HG03196 (cell line): ENCODE results near the gene WDR17.

Source experiments
- ATAC-seq: cut with Tn5 transposase; IDR thresholded peaks from one replicate; pipeline ENCODE4 v1.9.1; 2021; ENCODE audit not compliant: unreplicated experiment

Gene WDR17

DNA sequence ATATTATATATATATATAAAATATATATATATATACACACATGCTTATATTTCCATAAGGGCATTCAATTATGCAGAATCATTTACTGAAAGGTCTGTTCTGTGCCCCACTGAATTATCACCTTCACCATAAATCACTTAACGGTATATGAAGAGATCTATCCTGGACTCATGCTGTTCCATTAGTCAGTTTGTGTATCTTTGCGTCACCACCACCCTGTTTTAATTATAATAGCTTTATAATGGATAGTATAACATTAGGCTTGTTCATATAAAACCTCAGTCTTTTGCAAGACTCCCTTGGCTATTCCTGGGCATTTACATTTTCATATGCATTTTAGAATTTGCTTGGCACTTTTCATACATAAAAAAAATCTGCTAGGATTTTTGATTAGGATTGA lies 19.1 kb downstream of the WDR17 start:
- no peak for ATAC-seq

DNA sequence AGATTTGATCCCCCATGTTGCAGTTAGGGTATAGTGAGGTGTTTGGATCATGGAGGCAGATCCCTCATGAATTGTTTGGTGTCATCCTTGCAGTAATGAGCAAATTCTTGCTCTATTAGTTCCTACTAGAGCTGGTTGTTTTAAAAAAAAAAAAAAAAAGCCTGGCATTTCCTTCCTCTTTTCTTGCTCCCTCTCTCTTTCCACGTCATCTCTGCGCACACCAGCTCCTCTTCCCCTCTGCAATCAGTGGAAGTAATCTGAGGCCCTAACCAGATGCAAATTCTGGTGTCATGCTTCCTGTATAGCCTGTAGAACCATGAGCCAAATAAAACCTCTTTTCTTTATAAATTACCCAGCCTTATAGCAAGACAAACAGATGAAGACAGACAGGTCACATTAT lies 24.5 kb downstream of the WDR17 start:
- no peak for ATAC-seq

DNA sequence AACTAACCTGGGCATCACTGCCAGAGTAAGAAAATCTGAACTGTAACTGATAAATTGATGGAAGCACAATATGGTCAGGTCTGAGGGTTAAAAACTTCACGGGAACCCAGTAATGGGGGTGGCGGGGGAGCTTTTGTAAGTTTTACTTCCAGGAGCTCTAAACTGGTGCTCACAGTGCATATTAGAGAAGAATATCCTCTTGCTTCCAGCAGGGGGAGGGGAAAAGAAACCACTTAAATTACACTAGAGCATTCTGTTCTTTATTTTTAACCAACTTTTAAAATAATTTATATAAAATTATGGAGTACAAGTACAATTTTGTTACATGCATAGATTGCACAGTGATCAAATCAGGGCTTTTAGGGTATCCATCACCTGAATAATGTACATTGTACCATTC lies 33.7 kb downstream of the WDR17 start:
- no peak for ATAC-seq

DNA sequence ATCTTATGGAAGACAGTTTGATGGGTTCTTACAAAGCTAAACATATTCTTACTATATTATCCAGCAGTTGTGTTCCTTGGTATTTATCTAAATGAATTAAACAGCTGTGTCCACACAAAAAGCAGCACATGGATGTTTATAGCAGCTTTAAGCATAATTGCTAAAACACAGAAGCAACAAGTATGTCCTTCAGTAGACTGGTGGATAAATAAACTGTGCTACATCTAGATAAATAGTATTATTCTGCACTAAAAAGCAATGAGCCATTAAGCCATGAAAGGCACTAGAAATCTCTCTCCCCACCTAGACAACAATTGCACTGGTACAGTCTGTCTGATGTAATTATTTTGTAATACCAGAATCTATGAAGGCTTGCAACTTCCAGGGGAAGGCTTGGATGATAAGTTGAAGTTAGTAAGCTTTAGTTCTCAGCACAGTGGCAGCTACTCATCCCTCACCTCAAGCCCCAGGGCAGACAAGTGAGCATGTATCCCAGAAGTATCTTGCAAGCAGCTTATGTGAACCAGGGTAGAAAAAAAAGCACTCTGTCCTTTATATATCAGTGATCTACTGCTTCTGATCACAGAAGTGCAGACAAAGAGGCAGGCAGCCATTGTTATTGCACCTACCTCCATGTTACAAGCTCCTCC lies 36.9 kb downstream of the WDR17 start:
- no peak for ATAC-seq

DNA sequence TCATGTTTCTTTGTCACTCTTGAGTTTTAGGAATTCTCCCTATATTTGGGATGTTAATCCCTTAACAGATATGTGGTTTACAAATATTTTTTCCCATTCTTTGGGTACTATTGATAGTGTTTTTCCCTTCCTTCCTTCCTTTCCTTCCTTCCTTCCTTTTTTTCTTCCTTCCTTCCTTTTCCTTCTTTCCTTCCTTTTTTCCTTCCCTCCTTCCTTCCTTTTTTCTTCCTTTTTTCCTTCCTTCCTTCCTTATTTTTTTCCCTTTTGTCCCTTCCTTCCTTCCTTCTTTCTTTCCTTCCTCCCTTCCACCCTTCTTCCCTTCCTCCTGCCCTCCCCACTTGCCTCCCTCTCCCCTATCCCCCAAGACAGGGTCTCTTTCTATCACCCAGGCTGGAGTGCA lies 42.1 kb downstream of the WDR17 start:
- no peak for ATAC-seq

DNA sequence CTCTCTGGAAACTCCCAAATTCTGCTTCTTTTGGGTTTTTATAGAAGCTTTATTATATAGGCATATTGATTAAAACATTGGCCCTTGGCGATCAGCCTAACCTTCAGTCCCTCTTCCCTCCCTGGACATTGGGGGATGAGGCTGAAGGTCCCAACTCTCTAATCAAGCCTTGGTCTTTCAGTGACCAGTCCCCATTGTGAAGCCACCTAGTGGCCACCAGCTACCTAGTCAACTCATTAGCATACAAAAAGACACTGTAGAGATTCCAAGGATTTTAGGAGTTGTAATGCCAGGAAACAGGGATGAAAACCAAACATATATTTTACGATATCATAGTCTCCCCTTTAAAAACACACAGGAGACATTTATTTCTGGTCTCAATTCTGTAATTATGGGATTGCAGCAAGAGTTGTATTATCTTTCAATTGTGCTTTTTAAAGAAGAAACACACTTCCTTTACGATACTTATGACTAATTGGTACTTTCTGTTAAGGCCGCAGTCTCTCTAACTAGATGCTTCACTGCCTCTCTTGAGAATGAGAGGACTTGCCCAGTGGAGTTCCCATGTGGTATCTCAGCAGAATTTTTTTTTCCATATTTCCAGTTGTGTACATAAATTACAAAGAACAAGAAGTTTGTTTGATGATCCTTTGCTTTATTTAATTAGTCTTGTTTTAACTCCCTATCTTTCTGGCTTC lies 58.2 kb downstream of the WDR17 start:
- peak; percentile 100 for ATAC-seq

DNA sequence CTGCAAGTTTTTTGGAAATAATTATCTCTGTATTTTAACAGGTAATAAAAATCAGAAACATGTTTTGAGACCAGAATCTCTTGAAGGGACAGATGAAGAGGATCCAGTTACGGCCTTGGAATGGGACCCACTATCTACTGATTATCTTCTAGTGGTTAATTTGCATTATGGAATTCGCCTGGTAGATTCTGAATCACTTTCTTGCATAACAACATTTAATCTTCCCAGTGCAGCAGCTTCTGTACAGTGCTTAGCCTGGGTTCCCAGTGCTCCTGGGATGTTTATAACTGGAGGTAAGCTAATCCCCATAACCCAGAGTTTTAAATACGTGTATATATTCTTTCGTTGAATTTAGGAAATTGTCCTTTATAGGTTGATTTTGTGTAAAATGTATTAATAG lies 59.4 kb downstream of the WDR17 start:
- no peak for ATAC-seq

DNA sequence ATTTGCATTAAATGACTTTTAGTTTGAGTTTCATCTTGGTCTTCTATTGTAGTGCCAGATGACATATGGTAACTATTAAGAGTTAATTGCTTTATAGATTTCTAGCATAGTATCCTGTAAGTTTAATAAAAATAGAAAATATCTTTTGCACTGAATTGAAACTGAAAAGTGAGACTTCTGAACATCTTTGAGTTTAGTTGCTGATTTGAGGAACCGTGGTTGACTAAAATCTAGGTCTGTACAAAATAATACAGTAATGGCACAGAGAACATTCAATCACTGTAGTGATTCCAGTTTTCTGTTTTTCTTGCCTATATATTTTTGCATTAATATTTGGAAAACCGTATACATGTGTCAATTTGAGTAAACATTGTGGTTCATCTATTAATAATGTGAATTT lies 69.0 kb downstream of the WDR17 start:
- no peak for ATAC-seq

DNA sequence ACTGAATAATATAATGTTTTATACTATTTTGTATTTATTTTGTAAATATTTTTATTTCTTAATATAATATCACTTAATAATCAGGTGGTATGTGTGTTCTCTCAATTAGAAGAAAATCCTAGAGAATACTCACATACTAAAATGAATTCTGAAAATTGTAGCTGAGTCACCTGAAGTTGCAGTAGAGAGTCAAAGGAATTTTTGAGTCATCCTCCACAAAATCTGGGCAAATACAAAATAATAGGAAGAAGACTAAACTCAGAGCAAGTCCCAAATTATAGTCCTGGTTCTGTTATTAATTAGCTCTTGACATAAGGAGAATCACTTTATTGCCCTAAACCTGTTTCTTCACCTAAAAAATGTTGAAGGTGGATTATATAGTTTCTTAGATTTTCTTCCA lies 72.0 kb downstream of the WDR17 start:
- ATAC-seq, result no peak

DNA sequence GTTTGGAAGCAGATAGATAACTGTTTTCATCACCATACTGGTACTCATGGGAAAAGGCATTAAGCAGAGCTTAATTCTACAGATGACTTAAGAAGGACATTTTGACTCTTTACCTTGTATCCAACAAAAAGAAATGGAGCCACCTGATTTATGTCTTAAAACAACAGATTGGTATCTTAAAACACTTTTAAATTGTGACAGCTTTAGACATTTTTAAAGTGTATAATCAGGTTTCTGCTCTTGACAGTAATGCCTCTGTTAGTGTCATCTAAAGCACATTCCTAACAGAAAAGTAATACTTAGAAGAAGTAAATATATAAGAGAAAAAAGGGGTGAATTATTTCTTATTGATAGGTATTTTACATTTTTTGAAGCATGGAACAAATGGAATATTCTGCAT lies 73.9 kb downstream of the WDR17 start:
- ATAC-seq, result no peak

DNA sequence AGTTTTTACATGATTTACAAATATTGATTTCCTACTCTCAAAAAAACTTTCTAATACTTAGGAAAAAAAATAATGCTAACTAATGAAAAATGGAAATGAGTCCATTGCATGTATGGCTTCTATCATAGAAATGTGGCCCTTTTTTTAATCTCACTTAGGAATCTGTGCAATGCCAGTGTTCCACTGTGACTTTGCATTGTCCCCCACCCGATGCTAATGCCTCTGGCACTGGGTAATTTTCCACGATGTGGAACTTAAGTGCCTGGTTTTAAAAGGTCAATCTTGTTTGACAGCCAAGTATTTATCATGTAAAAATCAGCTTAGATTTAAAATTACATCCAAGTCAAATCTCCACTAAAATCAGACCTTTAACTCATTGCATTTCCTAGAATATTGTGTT lies 76.6 kb downstream of the WDR17 start:
- no peak for ATAC-seq

DNA sequence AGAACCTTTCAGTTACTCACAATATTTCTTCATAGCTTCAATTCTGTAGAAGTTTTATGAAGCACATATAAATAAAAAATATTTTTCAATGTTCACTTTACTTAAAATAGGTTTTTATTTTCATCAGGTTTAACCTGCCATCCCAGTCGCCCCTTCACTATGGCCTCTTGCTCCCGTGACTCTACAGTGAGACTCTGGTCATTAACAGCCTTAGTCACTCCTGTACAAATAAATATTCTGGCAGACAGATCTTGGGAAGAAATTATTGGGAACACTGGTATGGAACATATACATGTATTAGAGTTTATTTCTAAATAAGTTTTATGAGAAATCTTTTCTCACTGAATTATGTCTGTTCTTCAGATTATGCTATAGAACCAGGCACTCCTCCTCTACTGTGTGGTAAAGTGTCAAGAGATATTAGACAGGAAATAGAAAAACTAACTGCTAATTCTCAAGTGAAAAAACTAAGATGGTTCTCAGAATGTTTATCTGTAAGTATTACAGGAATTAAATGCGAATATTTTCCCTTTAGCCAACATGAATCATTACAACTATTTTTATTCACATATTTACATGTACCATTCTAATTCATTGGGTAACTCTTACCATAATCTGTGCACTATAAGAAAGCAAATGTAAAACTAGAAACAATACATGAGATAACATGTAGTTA lies 84.2 kb downstream of the WDR17 start:
- no peak for ATAC-seq

DNA sequence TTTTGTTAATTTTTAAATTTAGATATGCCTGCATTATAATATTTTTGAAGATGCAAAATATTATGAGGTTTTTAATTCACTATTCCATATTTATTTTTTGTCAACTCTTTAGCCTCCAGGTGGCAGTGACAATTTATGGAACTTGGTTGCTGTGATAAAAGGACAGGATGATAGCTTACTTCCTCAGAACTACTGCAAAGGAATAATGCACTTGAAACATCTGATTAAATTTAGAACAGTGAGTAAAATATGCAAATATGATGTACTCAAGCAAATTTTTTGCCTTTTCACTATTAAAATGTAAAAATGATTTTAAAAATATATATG lies 84.7 kb downstream of the WDR17 start:
- ATAC-seq, result no peak

DNA sequence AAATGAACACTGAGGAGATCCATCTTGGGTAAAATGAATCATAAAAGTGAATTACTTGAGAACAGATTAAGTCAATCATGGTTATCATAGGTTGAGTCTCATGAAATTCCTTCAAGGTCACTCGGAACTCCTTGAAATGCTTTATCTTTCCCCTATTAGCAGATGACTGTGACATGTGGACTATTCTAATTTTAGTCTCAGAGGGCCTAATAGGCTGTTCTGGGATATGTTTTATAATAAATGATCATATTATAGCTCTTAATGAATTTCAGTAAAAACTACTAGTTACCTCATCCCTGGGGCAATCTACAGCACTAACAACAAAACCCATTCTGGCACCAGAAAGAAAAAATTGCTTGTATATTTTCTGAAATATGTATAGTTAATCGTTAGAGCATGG lies 85.1 kb downstream of the WDR17 start:
- ATAC-seq, result no peak

DNA sequence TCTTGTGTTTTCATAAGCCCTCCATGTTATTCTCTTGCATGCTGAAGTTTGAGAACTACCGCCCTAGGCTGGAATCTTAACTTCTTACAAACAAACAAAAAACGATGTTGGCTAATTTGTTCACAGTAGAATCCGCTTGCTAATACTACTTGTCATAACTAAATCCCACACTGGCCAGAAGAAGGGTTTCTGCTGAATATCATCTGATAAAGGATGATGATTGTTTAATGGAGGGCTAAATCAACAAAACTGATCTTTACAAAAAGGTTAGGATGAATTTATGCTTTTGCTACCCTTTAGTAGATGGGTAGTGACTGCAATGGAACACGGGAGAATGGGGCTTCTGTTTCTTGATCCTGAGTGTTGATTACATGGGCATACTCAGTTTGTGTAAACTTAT lies 87.5 kb downstream of the WDR17 start:
- no peak for ATAC-seq

DNA sequence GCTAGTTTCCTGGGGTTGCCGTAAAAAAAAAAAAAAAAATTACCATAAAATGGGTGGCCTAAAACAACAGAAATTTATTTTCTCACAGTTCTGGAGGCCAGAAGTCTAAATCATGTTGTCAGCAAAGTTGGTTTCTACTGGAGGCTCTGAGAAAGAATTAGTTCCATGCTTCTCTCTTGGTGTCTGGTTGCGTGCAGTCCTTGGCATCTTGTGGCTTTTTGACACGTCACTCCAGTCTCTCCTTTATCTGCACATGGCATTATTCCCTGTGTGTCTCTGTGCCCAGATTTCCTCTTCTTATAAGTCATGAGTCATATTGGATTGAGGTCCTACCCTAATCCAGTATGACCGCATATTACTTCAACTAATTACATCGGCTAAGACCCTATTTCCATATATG lies 91.0 kb downstream of the WDR17 start:
- no peak for ATAC-seq

DNA sequence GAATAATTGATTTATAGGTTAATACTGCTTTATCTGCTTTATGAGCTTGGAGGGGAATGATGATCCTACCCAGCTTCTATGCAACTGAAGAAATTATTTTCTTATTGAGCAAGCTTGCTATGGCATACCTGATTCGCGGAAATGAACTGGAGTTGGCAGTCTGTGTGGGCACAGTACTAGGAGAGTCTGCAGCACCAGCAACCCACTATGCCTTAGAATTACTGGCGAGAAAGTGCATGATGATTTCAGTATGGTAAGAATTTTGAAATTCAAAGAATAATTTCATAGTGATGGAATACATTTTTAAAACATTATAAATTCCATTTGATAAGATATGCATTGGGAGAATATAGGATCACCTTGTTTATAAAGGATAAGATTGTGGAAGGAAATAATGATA lies 97.4 kb downstream of the WDR17 start:
- ATAC-seq, result no peak

DNA sequence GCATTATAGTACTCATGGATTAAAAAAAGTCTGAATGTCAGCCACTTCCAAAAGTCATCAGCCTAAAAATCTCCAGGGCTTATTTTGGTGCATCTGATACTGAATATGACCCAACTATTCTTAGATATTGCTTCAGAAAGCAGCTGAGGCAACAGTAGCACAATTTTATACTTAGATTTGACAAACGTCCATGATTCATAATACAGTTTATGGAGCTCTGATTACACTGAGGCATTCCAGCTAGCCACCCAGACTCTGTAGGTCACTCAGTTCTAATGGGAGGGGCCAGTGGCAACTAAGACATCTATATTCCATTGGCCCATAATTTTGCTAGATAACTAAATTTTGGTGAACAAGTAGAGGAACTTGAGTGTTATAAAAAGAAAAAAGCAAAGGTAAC lies 119.4 kb downstream of the WDR17 start:
- no peak for ATAC-seq

DNA sequence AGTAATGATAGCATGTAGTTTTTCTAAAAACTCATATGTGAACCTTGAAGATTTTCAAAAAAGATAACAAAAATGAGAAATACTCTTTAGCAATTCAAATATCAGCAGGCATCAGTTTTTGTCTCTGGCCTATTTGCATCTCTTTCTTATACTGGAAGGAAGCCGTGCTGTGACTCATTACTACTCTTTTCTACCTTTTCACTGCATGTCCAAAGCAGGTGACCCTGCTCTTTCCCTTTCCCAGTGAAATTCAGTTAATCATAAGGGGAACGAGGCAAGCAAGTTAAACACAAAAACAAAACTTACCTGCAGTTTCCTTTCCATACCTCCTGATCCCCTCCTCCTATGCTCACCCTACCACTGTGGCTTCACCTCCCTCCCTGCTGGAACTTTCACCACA lies 120.4 kb downstream of the WDR17 start:
- ATAC-seq, result no peak

DNA sequence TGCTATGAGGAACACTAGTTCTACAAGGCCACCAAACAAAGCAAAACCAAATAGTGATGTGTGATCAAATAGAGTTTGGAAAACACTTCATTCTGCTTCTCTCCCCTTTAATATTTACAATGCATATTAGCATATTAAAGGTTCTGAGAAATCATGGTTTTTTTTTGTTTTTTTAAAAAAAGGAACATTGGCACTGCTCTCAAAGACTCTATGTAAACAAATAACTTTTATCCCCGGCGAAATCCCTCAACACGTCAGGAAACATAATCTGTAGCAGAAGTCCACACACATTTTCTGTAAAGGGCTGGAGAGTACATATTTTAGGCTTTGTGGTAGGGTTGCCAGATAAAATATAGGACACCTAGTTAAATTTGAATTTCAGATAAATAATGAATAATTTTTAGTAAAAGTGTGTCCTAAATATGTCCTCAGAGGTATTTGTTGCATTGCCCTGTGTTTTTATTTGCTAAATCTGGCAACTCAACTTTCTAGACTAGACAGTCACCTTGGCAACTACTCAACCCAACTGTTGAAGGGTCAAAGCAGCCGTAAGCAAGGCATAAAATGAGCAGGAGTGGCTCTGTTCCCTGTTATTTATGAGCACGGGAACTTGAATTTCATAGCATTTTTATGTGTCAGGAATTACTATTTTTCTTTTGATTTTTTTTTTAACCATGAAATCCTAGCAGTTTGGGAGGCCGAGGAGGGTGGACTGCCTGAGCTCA lies 121.2 kb downstream of the WDR17 start:
- ATAC-seq, result no peak

DNA sequence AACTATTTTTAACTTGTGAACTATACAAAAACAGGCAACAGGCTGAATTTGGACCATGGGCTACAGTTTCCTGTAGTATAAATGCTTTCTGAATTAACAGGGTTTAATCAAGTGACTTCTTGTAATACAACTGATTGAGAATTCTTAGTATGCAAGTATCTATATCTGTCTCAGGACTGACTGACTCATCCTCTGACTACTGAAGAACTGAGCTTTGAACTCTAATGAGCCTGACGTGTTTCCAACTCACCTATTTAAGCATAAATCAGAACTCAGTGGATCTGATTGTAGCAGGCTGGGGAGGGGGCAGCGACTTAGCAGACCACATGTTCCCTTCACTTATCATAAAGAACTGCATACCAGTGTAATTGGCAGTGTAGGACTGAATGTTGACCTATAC lies 122.0 kb downstream of the WDR17 start:
- no peak for ATAC-seq

DNA sequence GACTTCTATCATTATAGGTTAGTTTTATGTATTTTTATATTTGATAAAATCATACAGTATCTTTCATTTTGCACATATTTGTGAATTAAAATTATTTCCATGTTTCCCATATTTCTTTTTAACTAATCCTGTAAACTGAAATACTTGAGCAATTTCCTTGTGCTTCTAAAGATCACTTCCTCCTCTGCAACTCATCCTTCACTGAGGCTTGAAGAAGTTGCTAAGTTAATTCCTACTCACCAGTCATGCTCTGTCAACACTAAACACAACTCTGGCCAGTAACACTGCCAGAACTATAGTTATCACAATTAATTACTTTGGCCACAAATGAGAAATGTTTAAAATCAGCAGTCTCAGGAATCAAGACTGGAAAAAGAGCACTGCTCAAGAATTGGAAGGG lies 123.0 kb downstream of the WDR17 start:
- ATAC-seq, result peak; percentile 50
